Stomach (tissue), 9 donors: ENCODE measurements around the gene LIN28B. TPM values are rescaled to one million over a fixed set of nuclear protein-coding genes. Genes with fewer than 3 reads are reported as not detected.
"Not testable (repeated sequence)": the region's sequence is repeated elsewhere in the genome, so short reads cannot be mapped to it uniquely, and the experiment has no call there.

Experiments used
- DNase-seq, 2 donors: peaks; one replicate each; pipeline versions ENCODE4 v3.0.0 to v3.0.0-alpha.2; 2013 to 2019
- H3K27ac ChIP-seq, 5 donors: fragments of 200-600 bp in 4 of 5; sonication (generic) in 4 of 5; one replicate each; pipeline ENCODE4 v1.5.1; 2013 to 2019; ENCODE audit warnings: mild to moderate bottlenecking in 1 of 5, moderate library complexity in 1 of 5
- H3K27me3 ChIP-seq, 3 donors: fragments of 200-600 bp; sonication (generic); one replicate each; pipeline ENCODE4 v1.5.1; 2017 to 2019; ENCODE audit warnings: mixed run types in 1 of 3
- H3K36me3 ChIP-seq, 4 donors: fragments of 200-600 bp; sonication (generic); 1 replicate in 3 of 4; 2 replicates in 1 of 4; pipeline ENCODE4 v1.5.1; 2016 to 2019
- H3K4me1 ChIP-seq, 4 donors: fragments of 200-600 bp; sonication (generic); one replicate each; pipeline ENCODE4 v1.5.1; 2016 to 2019
- H3K4me3 ChIP-seq, 4 donors: fragments of 200-600 bp; sonication (generic) in 3 of 4; one replicate each; pipeline ENCODE4 v1.5.1; 2016 to 2019; ENCODE audit warnings: mild to moderate bottlenecking in 1 of 4
- H3K9me3 ChIP-seq, 4 donors: fragments of 200-600 bp; sonication (generic); one replicate each; pipeline ENCODE4 v1.5.1; 2016 to 2019
- CTCF ChIP-seq, 7 experiments: fragments of 450-650 bp in 4 of 7; fragments of 200-600 bp in 3 of 7; sonication (generic) in 3 of 7; IDR thresholded peaks; one replicate each; pipeline ENCODE4 v1.5.1; 2016 to 2019; ENCODE audit warnings: antibody characterized with exemption in 7 of 7, control low read depth in 2 of 7, mild to moderate bottlenecking in 1 of 7
- EP300 ChIP-seq: sonication (generic); formaldehyde crosslinking; IDR thresholded peaks from one replicate; pipeline ENCODE4 v1.6.1; 2017; ENCODE audit warnings: antibody characterized with exemption
- POLR2A ChIP-seq, 4 donors: fragments of 450-650 bp; IDR thresholded peaks; one replicate each; pipeline ENCODE4 v1.6.1; 2016; ENCODE audit warnings: antibody characterized with exemption in 4 of 4, control low read depth in 2 of 4, mild to moderate bottlenecking in 1 of 4, moderate library complexity in 1 of 4
- POLR2AphosphoS5 ChIP-seq, 3 donors: sonication (generic); formaldehyde crosslinking; IDR thresholded peaks; one replicate each; pipeline ENCODE4 v1.6.1; 2016; ENCODE audit warnings: antibody characterized with exemption in 3 of 3
- WGBS, 5 donors: extraction: QIAGEN DNeasy Blood & Tissue Kit in 3 of 5; methylation state at CpG; one replicate each; pipeline versions ENCODE4 v1.1.5 to v1.1.7; 2013 to 2018; 5-methylcytosine and 5-hydroxymethylcytosine counted together
- intact Hi-C: fragments of 100-400 bp; cut with DNase I; formaldehyde crosslinking; loops from one replicate; pipeline ENCODE4 v1.15.1; 2023; ENCODE audit warnings: low total_unique reads
- polyA plus RNA-seq, 3 donors: library from polyadenylated mRNA; stranded (reverse); fragments of 200-250 nt; gene quantifications; one replicate each; pipeline ENCODE4 v1.2.3, GENCODE V29; 2013
- total RNA-seq, 5 donors: library from RNA; depleted of rRNA; stranded (reverse); fragments of >200 nt; gene quantifications; one replicate each; pipeline versions ENCODE4 v1.1.0 to v1.2.3, GENCODE V29; 2014 to 2016
- donor health status: healthy with polysubstance abuse.
- donor health status: Bipolar disorder and iron deficiency.
- donor health status: healthy.

LIN28B gene
- total and polyA plus RNA-seq, 8 donors = not detected

- 62 to 77% (median 65%) methylated on average over 3 of the region's 3 CpGs for WGBS, 5 donors
- H3K27me3 ChIP-seq = peaks cover 15 to 99% (median 34%) of the 10 kb centered on the region in 3 donors
- TF ChIP-seq CTCF (IDR thresholded peaks at IDR 0.05) (no peak), EP300 (no peak), POLR2AphosphoS5 (IDR thresholded peaks at IDR 0.05) (no peak)
Measured at GRCh38 chr6:104943781-104944180, 13.1 kb upstream of the LIN28B start.

GRCh38 chr6:104949206-104949605 is 7.7 kb upstream of the LIN28B start:
- peaks cover 18 to 99% (median 31%) of the 10 kb centered on the region in 3 donors for H3K27me3 ChIP-seq
- no peak for DNase-seq
- no peaks in the 10 kb centered on the region for H3K4me1 ChIP-seq
- no peak overlapping the region for H3K4me3 ChIP-seq
- TF ChIP-seq POLR2AphosphoS5 (IDR thresholded peaks at IDR 0.05) = no peak
- no peak for TF ChIP-seq EP300
- no peak for TF ChIP-seq POLR2A (IDR thresholded peaks at IDR 0.05)
- no peak for TF ChIP-seq CTCF (IDR thresholded peaks at IDR 0.05)
- H3K9me3 ChIP-seq = peaks cover 0 to 11% (median 4%) of the 10 kb centered on the region in 4 donors
- H3K27ac ChIP-seq = no peak overlapping the region
- 16 to 31% (median 24%) methylated on average over 2 of the region's 2 CpGs for WGBS, 5 donors
- H3K36me3 ChIP-seq = no peaks in the 10 kb centered on the region
- intact Hi-C loops = no loop called here

More at GRCh38 chr6:104943781-104944180, 13.1 kb upstream of the LIN28B start:
- Histone ChIP-seq H3K27ac (no peak overlapping the region), H3K9me3 (peaks cover 0 to 15% (median 11%) of the 10 kb centered on the region in 4 donors), H3K4me3 (no peak overlapping the region), H3K4me1 (peaks cover 4 to 16% (median 8%) of the 10 kb centered on the region in 4 donors), H3K36me3 (no peaks in the 10 kb centered on the region)
- intact Hi-C loops = no loop called here
- DNase-seq = peak in 1 of 2 donors; percentile 59

- DNase-seq = no peak
- Histone ChIP-seq H3K4me3 (no peak overlapping the region), H3K27ac (no peak overlapping the region), H3K27me3 (peaks cover 18 to 99% (median 52%) of the 10 kb centered on the region in 3 donors), H3K4me1 (no peaks in the 10 kb centered on the region), H3K36me3 (no peaks in the 10 kb centered on the region), H3K9me3 (peaks cover 0 to 14% (median 6%) of the 10 kb centered on the region in 4 donors)
- intact Hi-C loops = no loop called here
- no peak for TF ChIP-seq EP300
- no peak for TF ChIP-seq CTCF (IDR thresholded peaks at IDR 0.05)
- no peak for TF ChIP-seq POLR2A (IDR thresholded peaks at IDR 0.05)
- TF ChIP-seq POLR2AphosphoS5 (IDR thresholded peaks at IDR 0.05) = no peak
- WGBS, 5 donors = 72 to 89% (median 77%) methylated on average over 1 of the region's 1 CpG
Measured at GRCh38 chr6:104951677-104952076, 5.2 kb upstream of the LIN28B start.

GRCh38 chr6:104952911-104953399 is 4.0 kb upstream of the LIN28B start:
- TF ChIP-seq EP300 = no peak
- TF ChIP-seq CTCF (IDR thresholded peaks at IDR 0.05) = no peak
- TF ChIP-seq POLR2A (IDR thresholded peaks at IDR 0.05) = no peak
- no peak for TF ChIP-seq POLR2AphosphoS5 (IDR thresholded peaks at IDR 0.05)
- peaks cover 0 to 8% (median 4%) of the 10 kb centered on the region in 4 donors for H3K4me1 ChIP-seq
- H3K36me3 ChIP-seq = no peaks in the 10 kb centered on the region
- DNase-seq = no peak
- H3K9me3 ChIP-seq = peaks cover 0 to 14% (median 6%) of the 10 kb centered on the region in 4 donors
- peaks cover 18 to 100% (median 65%) of the 10 kb centered on the region in 3 donors for H3K27me3 ChIP-seq
- 10 to 14% (median 12%) methylated on average over 33 of the region's 33 CpGs for WGBS, 5 donors
- H3K27ac ChIP-seq = no peak overlapping the region
- no peak overlapping the region for H3K4me3 ChIP-seq
- intact Hi-C loops = no loop called here

- WGBS, 5 donors = 4 to 9% (median 9%) methylated on average over 22 of the region's 22 CpGs
- peak in 1 of 2 donors; percentile 21 for DNase-seq
- intact Hi-C loops, H3K36me3 ChIP-seq, H3K27ac ChIP-seq, H3K4me3 ChIP-seq: not testable (repeated sequence)
- H3K27me3 ChIP-seq = peaks cover 18 to 100% (median 68%) of the 10 kb centered on the region in 3 donors
- H3K9me3 ChIP-seq = peaks cover 0 to 14% (median 6%) of the 10 kb centered on the region in 4 donors
- peaks cover 0 to 10% (median 4%) of the 10 kb centered on the region in 4 donors for H3K4me1 ChIP-seq
Measured at GRCh38 chr6:104953400-104954189, 3.3 kb upstream of the LIN28B start.
